Measurements from ENCODE around the gene JHY. TPM values are rescaled to one million over a fixed set of nuclear protein-coding genes. Genes with fewer than 3 reads are reported as not detected.

The JHY gene
- total and polyA plus RNA-seq, 2 of the 4 experiments (the other 2 are of a cell fraction): 0.51 to 0.54 TPM

DNA sequence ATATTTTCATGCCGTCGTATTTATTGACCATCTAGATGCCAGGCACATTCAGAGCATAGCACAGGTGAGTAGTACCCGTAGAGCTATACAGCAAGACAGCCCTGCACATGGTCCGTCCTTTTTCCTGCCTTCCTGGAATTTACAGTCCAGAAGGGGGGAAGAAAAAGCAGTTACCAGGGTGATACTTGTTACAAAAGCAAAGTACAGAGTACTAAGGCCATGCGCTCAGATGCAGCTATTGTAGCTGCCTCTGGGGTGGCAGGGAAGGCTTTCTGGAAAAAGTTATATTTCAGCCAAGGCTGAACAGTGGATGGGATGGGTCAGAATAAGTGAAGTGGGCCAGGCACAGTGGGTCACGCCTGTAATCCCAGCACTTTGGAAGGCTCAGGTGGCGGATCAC lies 36.2 kb downstream of the JHY start:
- ChIA-PET CTCF (interaction anchor here (1.0 kb wide), 1 partner anchor 12 kb away, joined by 3 read pairs; no protein-coding TSS in a partner anchor), POLR2A (ENCODE audit: unreplicated experiment) (no interaction called here)
- Histone ChIP-seq H4K5ac (ENCODE audit: low read depth, low read length) (no peak overlapping the region), H3K4me3 (ENCODE audit: insufficient read depth, low read depth, low read length) (no peak overlapping the region), H3K4ac (ENCODE audit: low read depth, low read length) (no peak overlapping the region), H3K4me2 (ENCODE audit: low read depth, low read length) (no peak overlapping the region), H3K4me1 (ENCODE audit: control insufficient read depth, insufficient read depth, low read length) (no peaks in the 10 kb centered on the region), H2BK120ac (ENCODE audit: low read depth, low read length) (no peak overlapping the region), H3K36me3 (ENCODE audit: control insufficient read depth, insufficient read depth, low read length) (no peaks in the 10 kb centered on the region), H3K14ac (replicated peaks; ENCODE audit: low read depth, low read length) (no peak overlapping the region), H3K9ac (ENCODE audit: low read depth, low read length) (no peak overlapping the region), H3K9me3 (ENCODE audit: control insufficient read depth, insufficient read depth, low read length) (no peaks in the 10 kb centered on the region), H4K91ac (ENCODE audit: insufficient read depth, low read depth, low read length) (no peak overlapping the region), H3K27me3 (ENCODE audit: control insufficient read depth, insufficient read depth, low read length) (peaks cover 11% of the 10 kb centered on the region), H3K9me1 (ENCODE audit: insufficient read depth, low read length) (no peaks in the 10 kb centered on the region), H3K18ac (ENCODE audit: low read depth, low read length) (no peak overlapping the region), H4K20me1 (ENCODE audit: insufficient read depth, low read length) (no peaks in the 10 kb centered on the region), H4K8ac (ENCODE audit: low read depth in 2 of 2, low read length in 2 of 2) (no peak overlapping the region), H3K27ac (ENCODE audit: insufficient read depth, low read length) (no peak overlapping the region), H3K56ac (ENCODE audit: extremely low read depth, insufficient read depth, low read length) (no peak overlapping the region), H2AK5ac (ENCODE audit: low read depth, low read length) (no peak overlapping the region), H2BK15ac (ENCODE audit: low read depth, low read length) (no peak overlapping the region), H3K79me1 (ENCODE audit: low read depth in 1 of 2, low read length in 2 of 2) (no peaks in the 10 kb centered on the region), H2AK9ac (replicated peaks; ENCODE audit: low read depth, low read length, poor library complexity) (no peak overlapping the region), H2BK5ac (ENCODE audit: low read depth, low read length, poor library complexity, severe bottlenecking) (no peak overlapping the region), H3K23ac (ENCODE audit: low read depth, low read length) (no peak overlapping the region; the same call in 1 of the 2 replicates), H2AFZ (replicated peaks; ENCODE audit: low read length, poor library complexity) (no peak overlapping the region), H2BK20ac (ENCODE audit: low read depth, low read length) (no peak overlapping the region)
- ATAC-seq (ENCODE audit: low read depth): no peak
- in situ Hi-C loops (cut with MboI; ENCODE audit: low sequenced_read_pairs): no loop called here
- no peak for DNase-seq
- intact Hi-C loops (cut with micrococcal nuclease): no loop called here
- WGBS, 2 experiments (ENCODE audit: extremely low coverage in 2 of 2, insufficient read length in 1 of 2): 82% methylated on average over 4 of the region's 7 CpGs; no CpG with 5 or more reads in 1 of the 2 experiments
- no TSS peak for BruUV-seq (replicated peaks)
- dilution Hi-C loops (cut with HindIII; ENCODE audit: low sequenced_read_pairs, unreplicated experiment): no loop called here
- TF ChIP-seq NFE2L2 (IDR thresholded peaks at IDR 0.05; ENCODE audit: low read depth, low read length) (no peak), MAZ (IDR thresholded peaks at IDR 0.05; ENCODE audit: borderline replicate concordance, low read depth, low read length) (no peak), RAD21 (IDR thresholded peaks at IDR 0.05; ENCODE audit: low read length) (no peak), FOS (IDR thresholded peaks at IDR 0.05; ENCODE audit: low read depth, low read length) (no peak), POLR2A (IDR thresholded peaks at IDR 0.05; ENCODE audit: low read depth, low read length) (no peak), BHLHE40 (IDR thresholded peaks at IDR 0.05; ENCODE audit: low read depth, low read length) (no peak), SMC3 (IDR thresholded peaks at IDR 0.05; ENCODE audit: low read depth, low read length) (no peak)
- TF ChIP-seq, protein P1, sequence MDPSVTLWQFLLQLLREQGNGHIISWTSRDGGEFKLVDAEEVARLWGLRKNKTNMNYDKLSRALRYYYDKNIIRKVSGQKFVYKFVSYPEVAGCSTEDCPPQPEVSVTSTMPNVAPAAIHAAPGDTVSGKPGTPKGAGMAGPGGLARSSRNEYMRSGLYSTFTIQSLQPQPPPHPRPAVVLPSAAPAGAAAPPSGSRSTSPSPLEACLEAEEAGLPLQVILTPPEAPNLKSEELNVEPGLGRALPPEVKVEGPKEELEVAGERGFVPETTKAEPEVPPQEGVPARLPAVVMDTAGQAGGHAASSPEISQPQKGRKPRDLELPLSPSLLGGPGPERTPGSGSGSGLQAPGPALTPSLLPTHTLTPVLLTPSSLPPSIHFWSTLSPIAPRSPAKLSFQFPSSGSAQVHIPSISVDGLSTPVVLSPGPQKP (IDR thresholded peaks at IDR 0.05; ENCODE audit: borderline replicate concordance, low read depth, low read length): no peak
- TF ChIP-seq, protein P2, sequence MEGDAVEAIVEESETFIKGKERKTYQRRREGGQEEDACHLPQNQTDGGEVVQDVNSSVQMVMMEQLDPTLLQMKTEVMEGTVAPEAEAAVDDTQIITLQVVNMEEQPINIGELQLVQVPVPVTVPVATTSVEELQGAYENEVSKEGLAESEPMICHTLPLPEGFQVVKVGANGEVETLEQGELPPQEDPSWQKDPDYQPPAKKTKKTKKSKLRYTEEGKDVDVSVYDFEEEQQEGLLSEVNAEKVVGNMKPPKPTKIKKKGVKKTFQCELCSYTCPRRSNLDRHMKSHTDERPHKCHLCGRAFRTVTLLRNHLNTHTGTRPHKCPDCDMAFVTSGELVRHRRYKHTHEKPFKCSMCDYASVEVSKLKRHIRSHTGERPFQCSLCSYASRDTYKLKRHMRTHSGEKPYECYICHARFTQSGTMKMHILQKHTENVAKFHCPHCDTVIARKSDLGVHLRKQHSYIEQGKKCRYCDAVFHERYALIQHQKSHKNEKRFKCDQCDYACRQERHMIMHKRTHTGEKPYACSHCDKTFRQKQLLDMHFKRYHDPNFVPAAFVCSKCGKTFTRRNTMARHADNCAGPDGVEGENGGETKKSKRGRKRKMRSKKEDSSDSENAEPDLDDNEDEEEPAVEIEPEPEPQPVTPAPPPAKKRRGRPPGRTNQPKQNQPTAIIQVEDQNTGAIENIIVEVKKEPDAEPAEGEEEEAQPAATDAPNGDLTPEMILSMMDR (conservative IDR thresholded peaks at IDR 0.05; ENCODE audit: low read depth, low read length): no peak
